GM18508 (cell line): ENCODE data around the gene GRM7.
A peak's percentile ranks its signal among the peaks of the same experiment; 100 is the strongest.

Experiments used
- ATAC-seq: cut with Tn5 transposase; IDR thresholded peaks from one replicate; pipeline ENCODE4 v1.9.1; 2021; ENCODE audit warnings: moderate number of reproducible peaks; ENCODE audit not compliant: insufficient read depth, unreplicated experiment

GRM7 gene

GRCh38 chr3:7106635-7107034 lies 245.7 kb downstream of the GRM7 start:
- ATAC-seq, result no peak

GRCh38 chr3:7112523-7113056 lies 251.7 kb downstream of the GRM7 start:
- no peak for ATAC-seq

GRCh38 chr3:7144697-7145308 lies 283.9 kb downstream of the GRM7 start:
- peak; percentile 73 for ATAC-seq

- no peak for ATAC-seq
Measured at GRCh38 chr3:7146529-7146928, 285.6 kb downstream of the GRM7 start.

GRCh38 chr3:7158516-7158915 lies 297.6 kb downstream of the GRM7 start:
- no peak for ATAC-seq

GRCh38 chr3:7160689-7161088 lies 299.8 kb downstream of the GRM7 start:
- no peak for ATAC-seq

- no peak for ATAC-seq
Measured at GRCh38 chr3:7166460-7166859, 305.5 kb downstream of the GRM7 start.

GRCh38 chr3:7171493-7171892 lies 310.6 kb downstream of the GRM7 start:
- no peak for ATAC-seq

GRCh38 chr3:7172996-7173395 lies 312.1 kb downstream of the GRM7 start:
- no peak for ATAC-seq

GRCh38 chr3:7188551-7188950 lies 327.6 kb downstream of the GRM7 start:
- ATAC-seq, result no peak

GRCh38 chr3:7190095-7190494 lies 329.2 kb downstream of the GRM7 start:
- peak; percentile 38 for ATAC-seq

GRCh38 chr3:7193269-7193668 lies 332.4 kb downstream of the GRM7 start:
- no peak for ATAC-seq

GRCh38 chr3:7194071-7194835 lies 333.3 kb downstream of the GRM7 start:
- ATAC-seq, result no peak

GRCh38 chr3:7195934-7196333 lies 335.0 kb downstream of the GRM7 start:
- no peak for ATAC-seq

- no peak for ATAC-seq
Measured at GRCh38 chr3:7201784-7202183, 340.9 kb downstream of the GRM7 start.

- peak; percentile 32 for ATAC-seq
Measured at GRCh38 chr3:7203969-7204847, 343.3 kb downstream of the GRM7 start.

GRCh38 chr3:7204848-7205156 lies 343.9 kb downstream of the GRM7 start:
- ATAC-seq, result peak; percentile 35

GRCh38 chr3:7205535-7205934 lies 344.6 kb downstream of the GRM7 start:
- ATAC-seq, result peak; percentile 34

GRCh38 chr3:7205962-7206361 lies 345.0 kb downstream of the GRM7 start:
- peak; percentile 51 for ATAC-seq

- no peak for ATAC-seq
Measured at GRCh38 chr3:7207125-7207524, 346.2 kb downstream of the GRM7 start.

- no peak for ATAC-seq
Measured at GRCh38 chr3:7207928-7208327, 347.0 kb downstream of the GRM7 start.
